ENCODE data around the gene PCED1B.

PCED1B gene

GRCh38 chr12:47120736-47121135, 41.3 kb downstream of the PCED1B start (continued):
- TF ChIP-seq ZBTB11 (tag by site-specific recombination; conservative IDR thresholded peaks at IDR 0.05; ENCODE audit: low read depth), result no peak

- no peaks in the 10 kb centered on the region for H3K4me1 ChIP-seq (ENCODE audit: control insufficient read depth, insufficient read depth, low read length)
- no peak overlapping the region for H3K4me3 ChIP-seq (ENCODE audit: low read depth, low read length)
- CTCF ChIA-PET, result interaction anchor here (2.0 kb wide), 1 partner anchor 50 kb away, joined by 7 read pairs; no protein-coding TSS in a partner anchor
- POLR2A ChIA-PET, result no interaction called here
- H3K27ac ChIP-seq (ENCODE audit: extremely low read depth, low read depth, low read length), result no peak overlapping the region
- H3K9me3 ChIP-seq (ENCODE audit: control insufficient read depth, insufficient read depth, low read depth, low read length), result no peaks in the 10 kb centered on the region
- H3K36me3 ChIP-seq (ENCODE audit: control insufficient read depth in 2 of 2, insufficient read depth in 1 of 2, low read length in 2 of 2), result no peaks in the 10 kb centered on the region
- TF ChIP-seq ZNF174 (tag by site-specific recombination; IDR thresholded peaks at IDR 0.05) (no peak), ZNF155 (tag by site-specific recombination; IDR thresholded peaks at IDR 0.05) (no peak), ZFP41 (tag by site-specific recombination; IDR thresholded peaks at IDR 0.05; ENCODE audit: borderline replicate concordance) (no peak), TCF7L2 (IDR thresholded peaks at IDR 0.05; ENCODE audit: borderline replicate concordance, low read depth, low read length) (no peak), ZNF704 (tag by site-specific recombination; IDR thresholded peaks at IDR 0.05) (no peak), ZBTB1 (tag by site-specific recombination; IDR thresholded peaks at IDR 0.05) (no peak), HOXD13 (CRISPR knock-in tag; IDR thresholded peaks at IDR 0.05; ENCODE audit: borderline replicate concordance) (no peak), ZNF785 (tag by site-specific recombination; IDR thresholded peaks at IDR 0.05) (no peak), ZNF366 (tag by site-specific recombination; conservative IDR thresholded peaks at IDR 0.05) (no peak), ZNF792 (tag by site-specific recombination; IDR thresholded peaks at IDR 0.05) (no peak), ZNF121 (tag by site-specific recombination; IDR thresholded peaks at IDR 0.05) (no peak), ZNF311 (tag by site-specific recombination; IDR thresholded peaks at IDR 0.05; ENCODE audit: borderline replicate concordance) (no peak), ZNF302 (tag by site-specific recombination; IDR thresholded peaks at IDR 0.05; ENCODE audit: low read depth) (no peak), ELK4 (IDR thresholded peaks at IDR 0.05; ENCODE audit: borderline replicate concordance, low read depth, low read length) (no peak), ZNF112 (tag by site-specific recombination; IDR thresholded peaks at IDR 0.05) (no peak), ZNF76 (tag by site-specific recombination; IDR thresholded peaks at IDR 0.05; ENCODE audit: borderline replicate concordance, low read depth) (no peak)
These were observed 41.7 kb downstream of the PCED1B start for GRCh38 chr12:47121146-47121545.

- H3K4me3 ChIP-seq (ENCODE audit: low read depth, low read length), result no peak overlapping the region
- ChIA-PET CTCF (no interaction called here), POLR2A (no interaction called here)
- no peaks in the 10 kb centered on the region for H3K36me3 ChIP-seq (ENCODE audit: control insufficient read depth in 2 of 2, insufficient read depth in 1 of 2, low read length in 2 of 2)
- no peaks in the 10 kb centered on the region for H3K9me3 ChIP-seq (ENCODE audit: control insufficient read depth, insufficient read depth, low read depth, low read length)
- no peaks in the 10 kb centered on the region for H3K4me1 ChIP-seq (ENCODE audit: control insufficient read depth, insufficient read depth, low read length)
- no peak overlapping the region for H3K27ac ChIP-seq (ENCODE audit: extremely low read depth, low read depth, low read length)
- TF ChIP-seq ZNF350 (tag by site-specific recombination; IDR thresholded peaks at IDR 0.05), result no peak
- no peak for TF ChIP-seq FEZF1 (tag by site-specific recombination; IDR thresholded peaks at IDR 0.05)
- no peak for TF ChIP-seq ZNF596 (tag by site-specific recombination; IDR thresholded peaks at IDR 0.05)
- no peak for TF ChIP-seq KLF8 (tag by site-specific recombination; IDR thresholded peaks at IDR 0.05)
- TF ChIP-seq ZNF292 (tag by site-specific recombination; IDR thresholded peaks at IDR 0.05; ENCODE audit: borderline replicate concordance, low read depth), result no peak
- TF ChIP-seq ZSCAN23 (tag by site-specific recombination; IDR thresholded peaks at IDR 0.05), result no peak
- no peak for TF ChIP-seq ZBTB26 (tag by site-specific recombination; optimal IDR thresholded peaks at IDR 0.05)
- no peak for TF ChIP-seq ZBTB17 (tag by site-specific recombination; IDR thresholded peaks at IDR 0.05)
- TF ChIP-seq KLF1 (tag by site-specific recombination; IDR thresholded peaks at IDR 0.05), result no peak
- no peak for TF ChIP-seq ZNF157 (tag by site-specific recombination; IDR thresholded peaks at IDR 0.05)
- TF ChIP-seq ZNF514 (tag by site-specific recombination; IDR thresholded peaks at IDR 0.05), result no peak
These were observed 43.2 kb downstream of the PCED1B start for GRCh38 chr12:47122602-47123001.

All from HEK293 (cell line).